ENCODE measurements around the gene PDGFRB.

The PDGFRB gene

DNA sequence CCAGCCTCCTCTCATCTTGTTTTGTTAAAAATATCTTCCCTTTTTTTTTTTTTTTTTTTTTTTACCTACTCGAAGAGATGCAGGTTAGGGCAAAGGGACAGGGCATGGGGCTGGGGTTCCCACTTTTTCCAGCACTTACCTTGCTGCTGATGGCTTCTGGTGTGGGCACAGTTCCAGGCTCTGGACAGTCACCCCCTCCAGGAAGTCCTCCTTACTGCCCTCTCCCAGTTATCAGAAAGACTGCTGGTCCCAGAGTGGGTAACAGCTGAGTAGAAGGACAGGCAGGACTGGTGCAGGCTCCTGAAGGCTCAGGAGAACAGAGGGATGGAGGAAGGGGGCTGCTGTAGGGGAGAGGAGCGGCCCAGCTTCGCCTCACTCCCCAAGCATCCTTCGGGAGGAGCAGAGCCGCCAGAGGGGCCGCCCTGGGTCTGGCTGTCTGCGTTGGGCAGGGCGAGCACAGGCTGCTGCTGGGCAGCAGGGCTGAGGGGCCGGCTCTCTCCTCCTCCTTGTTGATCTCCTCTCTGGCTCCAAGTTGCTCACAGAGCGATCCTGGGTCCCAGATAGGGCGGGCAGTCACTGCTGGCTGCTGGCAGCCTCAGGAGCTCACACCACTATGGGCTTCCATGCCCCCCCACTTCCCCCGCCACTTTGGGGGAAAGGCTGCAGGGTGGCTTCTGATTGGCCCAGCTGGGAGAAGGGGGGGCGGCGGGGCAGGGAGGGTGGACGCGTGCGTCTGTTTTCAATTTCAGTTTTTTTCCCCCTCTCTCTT is at the start of gene PDGFRB:
Gene PDGFRB, minus strand, starts transcription at position 588 of the 769 bp plus-strand sequence. CDS start 18,798 bp downstream, outside the sequence.
- DNase-seq (ENCODE audit: low read depth in 3 of 3) = peak in 1 of 3 experiments; percentile 8

DNA sequence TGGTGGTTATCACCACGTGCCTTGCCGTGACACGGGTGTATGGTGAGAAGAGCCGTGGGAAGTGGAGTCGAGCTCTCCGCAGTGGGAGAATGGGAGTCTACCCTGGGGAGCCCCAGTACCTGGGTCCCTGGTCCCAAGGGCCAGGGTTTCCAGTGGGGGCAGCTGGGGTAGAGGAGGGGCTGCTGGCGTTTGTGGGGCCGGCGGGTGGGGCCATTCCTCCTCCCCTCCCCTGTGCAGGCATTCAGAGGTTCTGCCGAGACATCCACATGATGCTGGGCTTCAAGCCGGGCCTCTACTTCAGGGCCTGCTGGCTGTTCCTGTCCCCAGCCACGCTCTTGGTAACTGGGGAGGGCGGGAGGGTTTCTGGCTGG is 48.9 kb upstream of the PDGFRB start:
- no peak for DNase-seq (ENCODE audit: low read depth in 3 of 3)

DNA sequence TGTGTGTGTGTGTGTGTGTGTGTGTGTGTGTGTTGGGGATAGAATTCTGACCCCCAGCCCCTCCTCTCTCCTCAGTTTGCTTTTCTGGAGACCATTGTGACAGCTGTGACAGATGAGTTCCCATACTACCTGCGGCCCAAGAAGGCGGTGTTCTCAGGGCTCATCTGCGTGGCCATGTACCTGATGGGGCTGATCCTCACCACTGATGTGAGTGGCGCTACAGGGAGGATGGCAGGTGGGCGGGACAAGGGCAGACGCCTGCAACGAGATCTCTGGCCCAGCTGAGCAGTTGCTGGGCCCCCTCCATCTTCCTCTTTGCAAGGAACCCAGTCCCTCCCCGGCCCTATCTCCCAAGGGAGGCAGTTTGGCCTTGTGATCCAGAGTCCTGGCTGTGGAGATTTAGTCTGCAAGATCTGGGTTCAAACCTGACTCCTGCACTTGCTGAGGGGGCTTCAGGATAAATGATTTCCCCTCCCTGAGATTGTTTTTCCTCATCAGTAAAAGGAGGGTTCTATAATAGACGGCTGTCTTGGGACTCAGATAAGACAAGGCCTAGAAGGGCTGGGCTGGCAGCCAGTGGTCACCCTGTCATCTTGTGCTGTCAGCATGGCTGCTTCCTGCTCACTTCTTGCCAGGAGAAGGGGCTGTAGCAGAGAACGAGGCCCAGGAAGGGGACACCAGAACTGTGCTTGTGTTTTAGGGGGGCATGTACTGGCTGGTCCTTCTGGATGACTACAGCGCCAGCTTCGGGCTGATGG is 48.4 kb upstream of the PDGFRB start:
- no peak for DNase-seq (ENCODE audit: low read depth in 3 of 3)

DNA sequence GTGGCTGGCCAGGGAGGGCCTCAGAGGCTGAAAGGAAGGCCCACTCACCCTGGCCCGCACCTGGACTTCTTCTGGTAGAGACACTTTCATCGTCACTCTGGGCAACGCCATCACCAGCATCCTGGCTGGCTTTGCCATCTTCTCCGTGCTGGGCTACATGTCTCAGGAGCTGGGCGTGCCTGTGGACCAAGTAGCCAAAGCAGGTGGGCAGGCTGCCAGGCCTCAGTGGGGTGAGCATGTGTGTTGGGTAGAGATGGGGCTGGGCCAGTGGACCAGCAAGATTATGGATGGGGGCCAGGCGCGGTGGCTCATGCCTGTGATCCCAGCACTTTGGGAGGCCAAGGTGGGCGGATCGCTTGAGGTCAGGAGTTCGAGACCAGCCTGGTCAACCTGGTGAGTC is 46.9 kb upstream of the PDGFRB start:
- DNase-seq (ENCODE audit: low read depth in 3 of 3) = no peak

DNA sequence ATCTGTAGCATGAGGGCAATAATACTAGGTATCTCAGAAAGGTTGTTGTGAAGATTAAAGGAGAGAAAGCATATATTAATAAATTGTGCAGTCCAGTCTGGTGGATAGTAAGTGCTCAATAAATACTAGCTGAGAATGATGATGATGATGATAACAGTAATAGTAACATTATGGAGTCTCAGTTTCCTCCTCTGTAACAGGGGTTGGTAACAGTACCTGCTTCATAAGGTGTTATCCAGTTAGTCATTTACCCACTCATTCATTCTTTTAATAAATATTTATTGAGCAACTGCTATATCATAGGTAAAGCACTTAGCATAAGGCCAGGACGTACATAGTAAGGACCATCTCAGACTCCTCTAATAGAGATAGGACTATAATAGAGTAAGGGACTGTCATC is 41.8 kb upstream of the PDGFRB start:
- no peak for DNase-seq (ENCODE audit: low read depth in 3 of 3)

DNA sequence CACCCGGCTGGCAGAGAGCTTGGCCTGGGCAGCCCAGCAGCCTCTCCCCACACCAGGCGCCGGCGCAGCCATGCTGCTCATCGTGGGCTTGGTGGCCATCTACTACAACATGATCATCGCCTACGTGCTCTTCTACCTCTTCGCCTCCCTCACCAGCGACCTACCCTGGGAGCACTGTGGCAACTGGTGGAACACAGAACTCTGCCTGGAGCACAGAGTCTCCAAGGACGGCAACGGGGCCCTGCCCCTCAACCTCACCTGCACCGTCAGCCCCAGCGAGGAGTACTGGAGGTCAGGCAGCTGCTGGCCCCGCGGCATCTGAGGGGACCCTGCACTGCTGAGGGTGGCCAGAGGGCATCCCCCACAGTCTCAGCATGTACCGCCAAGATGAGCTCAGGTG is 41.3 kb upstream of the PDGFRB start:
- no peak for DNase-seq (ENCODE audit: low read depth in 3 of 3)

DNA sequence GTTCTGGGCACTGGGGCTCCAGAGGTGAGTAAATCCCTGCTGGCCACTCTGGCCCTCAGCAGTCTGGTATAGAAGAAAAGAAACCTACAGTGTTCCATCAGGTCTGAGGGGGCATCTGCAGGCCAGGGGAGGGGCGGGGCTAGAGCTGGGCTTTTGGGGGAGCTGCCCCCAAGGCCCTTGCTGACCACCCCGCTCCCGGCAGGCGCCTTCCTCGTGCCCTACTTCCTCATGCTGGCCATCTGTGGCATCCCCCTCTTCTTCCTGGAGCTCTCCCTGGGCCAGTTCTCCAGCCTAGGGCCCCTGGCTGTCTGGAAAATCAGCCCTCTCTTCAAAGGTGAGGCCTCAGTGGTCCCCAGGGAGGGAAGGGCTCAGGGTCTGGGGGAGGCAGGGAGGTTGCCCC is 40.9 kb upstream of the PDGFRB start:
- no peak for DNase-seq (ENCODE audit: low read depth in 3 of 3)

DNA sequence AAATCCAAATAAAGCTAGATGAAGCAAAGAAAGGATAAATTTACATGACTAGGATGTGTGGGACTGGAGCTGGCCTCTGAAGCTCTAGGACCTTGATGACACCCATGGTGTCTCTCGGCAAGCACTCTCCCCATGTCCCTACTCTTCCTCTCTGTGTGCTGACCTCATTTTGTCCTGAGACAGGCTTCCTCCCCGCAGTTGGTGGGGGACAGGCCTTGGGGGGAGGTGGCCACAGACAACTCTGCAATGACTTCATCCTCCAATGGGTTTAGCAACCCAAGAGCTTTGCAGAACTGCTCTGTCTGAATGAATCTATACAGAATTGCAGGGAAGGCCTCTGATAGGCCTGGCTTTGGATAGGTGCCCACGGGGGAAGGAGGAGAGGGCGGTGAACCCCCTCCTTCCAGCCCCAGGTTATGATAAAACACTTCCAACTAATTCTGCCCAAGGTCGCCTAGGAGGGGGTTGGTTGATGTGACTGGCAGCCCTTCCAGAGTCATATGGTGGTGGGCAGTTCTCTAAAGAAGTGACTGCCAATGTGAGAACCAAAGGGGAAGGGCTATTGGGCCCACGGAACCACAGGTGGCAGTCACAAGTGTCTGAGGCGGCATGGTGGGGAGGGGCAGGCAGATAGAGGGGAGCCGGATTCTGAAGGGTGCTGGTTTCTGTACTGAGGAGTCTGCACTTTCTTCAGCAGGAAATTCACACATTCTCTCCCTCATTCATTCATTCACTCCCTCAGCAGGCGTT is 40.3 kb upstream of the PDGFRB start:
- no peak for DNase-seq (ENCODE audit: low read depth in 3 of 3)

DNA sequence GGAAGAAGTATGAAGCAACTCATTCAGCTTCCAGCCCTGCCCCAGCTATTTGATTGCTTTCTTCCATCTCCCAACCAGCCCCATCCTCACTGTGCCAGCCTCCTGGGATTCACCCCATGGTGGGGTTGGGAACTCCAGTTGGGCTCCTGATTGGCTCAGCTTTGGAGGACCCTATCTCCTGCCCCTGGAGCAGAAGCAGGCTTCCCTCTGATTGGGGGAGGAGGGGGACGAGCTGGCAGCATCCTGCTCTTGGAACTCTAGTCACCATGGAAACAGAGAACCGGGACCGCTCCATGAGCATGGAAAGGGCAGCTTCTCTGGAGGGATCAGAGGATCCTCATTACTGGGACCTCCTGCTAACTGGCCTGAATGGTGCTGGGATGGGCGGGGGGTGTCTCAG is 36.8 kb upstream of the PDGFRB start:
- DNase-seq (ENCODE audit: low read depth in 3 of 3) = no peak

DNA sequence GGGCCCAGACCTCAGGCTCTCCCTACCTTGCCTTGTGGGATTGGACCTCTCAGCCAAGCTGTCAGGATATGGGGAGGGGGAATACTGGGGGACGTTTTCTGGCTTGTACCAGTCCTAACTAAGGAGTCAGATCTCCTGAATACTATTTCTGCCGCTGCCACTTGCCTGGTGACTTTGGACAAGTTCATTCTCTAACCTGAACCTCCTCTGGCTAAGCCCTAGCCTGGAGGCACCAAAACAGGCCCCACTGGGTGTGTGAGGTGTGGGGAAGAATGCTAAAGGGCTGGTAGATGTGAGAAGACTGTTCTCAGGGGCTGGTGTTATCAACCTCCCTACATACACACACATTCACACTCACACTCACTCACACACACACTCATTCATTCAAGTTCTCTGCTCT is 35.3 kb upstream of the PDGFRB start:
- DNase-seq (ENCODE audit: low read depth in 3 of 3) = no peak

DNA sequence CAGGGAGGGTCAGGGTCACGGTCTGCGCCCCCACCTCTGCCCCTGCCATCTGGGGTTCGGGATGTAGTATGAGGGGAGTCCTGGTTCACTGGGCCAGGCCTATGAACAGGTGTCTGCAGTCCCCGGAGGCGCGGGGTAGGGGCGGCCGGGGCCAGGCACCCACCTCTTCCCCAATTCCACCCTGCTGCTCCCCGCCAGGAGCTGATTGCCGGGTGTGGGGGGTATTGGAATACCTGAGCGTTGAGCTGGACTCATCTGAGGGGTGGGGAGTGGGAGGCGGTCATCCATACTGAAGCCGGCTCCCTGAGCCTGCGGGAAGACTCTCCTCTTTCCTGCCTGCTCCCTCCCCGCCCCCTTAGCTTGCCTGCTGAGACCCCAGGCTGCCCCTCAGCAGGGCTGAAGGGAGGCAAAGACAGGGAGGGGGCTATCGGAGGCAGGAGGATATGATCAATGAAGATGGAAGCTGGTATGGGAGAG is 34.9 kb upstream of the PDGFRB start:
- DNase-seq (ENCODE audit: low read depth in 3 of 3) = no peak

DNA sequence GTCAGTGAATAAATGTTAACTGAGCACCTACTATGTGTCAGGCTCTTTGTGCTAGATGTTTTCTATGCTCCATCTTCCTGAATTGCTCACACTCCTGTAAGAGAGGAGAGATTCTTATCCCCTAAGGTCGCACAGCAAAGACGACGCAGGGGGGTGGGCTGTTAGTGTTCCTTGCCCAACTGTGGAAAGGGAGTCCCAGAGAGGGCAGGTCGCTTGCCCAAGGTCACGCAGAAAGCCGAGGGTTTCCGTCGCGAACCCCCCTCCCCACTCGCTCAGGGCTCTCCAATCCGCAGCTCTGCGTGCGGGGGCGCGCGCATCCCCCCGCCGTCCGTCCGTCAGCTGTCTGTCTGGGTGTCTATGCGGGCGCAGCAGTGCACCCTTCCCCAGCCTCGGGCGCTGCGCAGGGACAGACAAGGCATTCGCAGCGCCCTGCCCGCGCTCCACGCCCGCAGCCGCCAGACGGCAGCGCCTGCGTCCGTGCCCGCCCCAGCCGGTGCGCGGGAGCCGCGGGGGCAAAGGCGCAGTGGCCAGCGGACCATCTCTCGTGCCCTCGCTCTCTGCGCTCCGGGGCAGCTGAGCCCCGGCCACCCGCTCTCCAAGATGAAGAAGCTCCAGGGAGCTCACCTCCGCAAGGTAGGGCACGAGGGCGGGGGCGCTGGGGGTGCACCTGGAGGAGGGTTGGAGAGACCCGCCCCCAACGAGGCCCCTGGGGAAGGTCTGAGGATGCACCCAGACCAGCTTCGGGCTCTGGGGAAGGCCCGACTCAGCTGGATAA is 34.3 kb upstream of the PDGFRB start, which contains the start of gene SLC6A7:
Gene SLC6A7, plus strand, starts transcription at position 335 of the 775 bp plus-strand sequence. Its CDS starts 266 bp downstream, at position 601.
- DNase-seq (ENCODE audit: low read depth in 3 of 3) = no peak

DNA sequence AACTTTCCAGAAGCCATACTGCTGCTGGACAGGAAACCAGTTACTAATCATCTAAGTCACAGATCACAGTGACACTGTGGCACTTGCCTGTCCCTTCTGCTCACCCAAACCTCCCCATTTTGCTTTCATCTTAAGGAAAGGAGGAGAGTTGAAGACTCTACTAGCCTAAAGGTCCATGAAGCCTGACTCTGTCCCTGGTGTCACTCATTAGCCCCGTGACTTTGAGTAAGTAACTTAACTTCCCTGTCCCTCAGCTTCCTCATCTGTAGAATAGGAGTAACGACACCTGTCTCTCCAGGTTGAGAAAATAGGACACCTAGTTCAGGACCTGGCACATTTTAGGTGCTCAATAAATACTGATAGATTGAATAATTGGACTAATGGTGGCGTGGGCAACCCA is 33.7 kb upstream of the PDGFRB start:
- no peak for DNase-seq (ENCODE audit: low read depth in 3 of 3)

DNA sequence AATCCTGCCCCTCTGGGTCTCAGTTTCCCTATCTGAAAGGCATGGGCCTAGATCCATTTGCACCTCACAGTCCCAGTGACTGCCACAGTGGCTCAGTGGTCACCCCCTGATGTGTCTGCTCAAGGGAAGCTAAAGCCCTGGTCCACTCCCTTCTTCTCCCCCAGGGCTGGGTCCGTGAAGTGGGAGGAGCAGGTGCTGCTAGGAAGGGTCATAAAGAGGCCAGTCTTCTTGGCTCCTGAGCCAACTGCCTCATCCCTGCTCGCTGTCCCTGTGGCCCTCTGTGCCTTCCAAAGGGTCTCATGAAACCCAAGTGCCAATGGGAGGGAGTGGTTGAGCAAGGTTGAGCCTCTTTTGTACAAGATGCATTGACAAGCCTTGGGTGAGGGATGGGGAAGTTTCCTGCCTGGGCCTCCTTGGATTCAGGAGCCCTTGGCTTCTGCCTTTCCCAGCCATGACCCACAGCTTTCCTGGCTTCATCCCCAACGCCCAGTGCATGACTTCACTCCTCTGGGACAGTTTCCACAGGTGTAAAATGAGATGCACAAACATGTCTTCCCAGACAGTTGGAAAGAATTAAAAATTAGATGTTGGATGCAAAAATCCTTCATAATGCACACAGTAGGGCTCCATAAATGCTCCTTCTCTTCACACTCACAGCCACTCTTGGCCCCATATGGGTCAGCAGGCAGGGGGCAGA is 32.6 kb upstream of the PDGFRB start:
- DNase-seq (ENCODE audit: low read depth in 3 of 3) = no peak

DNA sequence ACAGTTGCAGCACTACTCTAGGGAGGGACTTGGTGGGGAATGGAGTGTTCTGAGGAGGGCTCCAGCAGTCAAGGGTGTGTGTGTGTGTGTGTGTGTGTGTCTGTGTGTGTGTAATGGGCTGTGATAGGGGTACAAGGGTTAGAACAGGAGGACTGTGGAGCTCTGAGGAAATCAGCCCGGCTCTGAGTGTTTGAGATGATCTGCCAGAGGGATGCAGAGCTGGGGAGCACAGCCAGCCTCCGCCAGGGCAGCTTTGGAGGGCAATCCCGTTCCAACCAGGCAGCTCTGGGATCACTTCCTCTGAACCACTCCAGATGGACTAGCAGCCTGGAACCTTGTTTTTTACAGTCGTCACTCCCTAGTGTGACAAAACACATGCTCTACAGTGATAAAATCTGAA is 31.3 kb upstream of the PDGFRB start:
- no peak for DNase-seq (ENCODE audit: low read depth in 3 of 3)

DNA sequence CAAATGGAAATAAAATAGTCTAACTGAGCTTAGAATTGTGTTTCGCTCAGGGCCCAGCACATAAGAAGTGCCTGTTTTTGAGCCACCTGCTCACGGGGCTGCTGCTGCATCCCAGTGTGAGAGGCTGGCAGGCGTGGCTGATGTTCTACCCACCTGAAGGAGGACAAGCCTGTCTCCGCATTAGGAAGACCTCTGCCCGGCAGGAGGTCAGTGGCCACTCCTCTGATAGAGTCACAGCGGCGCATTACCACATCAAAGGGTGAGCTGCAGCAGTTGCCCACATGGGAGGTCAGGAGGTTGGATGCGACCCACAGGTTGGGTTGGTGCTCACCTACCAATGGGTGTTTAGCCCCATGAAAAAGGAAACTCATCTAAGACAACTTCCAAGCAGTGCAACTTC is 30.5 kb upstream of the PDGFRB start:
- DNase-seq (ENCODE audit: low read depth in 3 of 3) = no peak

DNA sequence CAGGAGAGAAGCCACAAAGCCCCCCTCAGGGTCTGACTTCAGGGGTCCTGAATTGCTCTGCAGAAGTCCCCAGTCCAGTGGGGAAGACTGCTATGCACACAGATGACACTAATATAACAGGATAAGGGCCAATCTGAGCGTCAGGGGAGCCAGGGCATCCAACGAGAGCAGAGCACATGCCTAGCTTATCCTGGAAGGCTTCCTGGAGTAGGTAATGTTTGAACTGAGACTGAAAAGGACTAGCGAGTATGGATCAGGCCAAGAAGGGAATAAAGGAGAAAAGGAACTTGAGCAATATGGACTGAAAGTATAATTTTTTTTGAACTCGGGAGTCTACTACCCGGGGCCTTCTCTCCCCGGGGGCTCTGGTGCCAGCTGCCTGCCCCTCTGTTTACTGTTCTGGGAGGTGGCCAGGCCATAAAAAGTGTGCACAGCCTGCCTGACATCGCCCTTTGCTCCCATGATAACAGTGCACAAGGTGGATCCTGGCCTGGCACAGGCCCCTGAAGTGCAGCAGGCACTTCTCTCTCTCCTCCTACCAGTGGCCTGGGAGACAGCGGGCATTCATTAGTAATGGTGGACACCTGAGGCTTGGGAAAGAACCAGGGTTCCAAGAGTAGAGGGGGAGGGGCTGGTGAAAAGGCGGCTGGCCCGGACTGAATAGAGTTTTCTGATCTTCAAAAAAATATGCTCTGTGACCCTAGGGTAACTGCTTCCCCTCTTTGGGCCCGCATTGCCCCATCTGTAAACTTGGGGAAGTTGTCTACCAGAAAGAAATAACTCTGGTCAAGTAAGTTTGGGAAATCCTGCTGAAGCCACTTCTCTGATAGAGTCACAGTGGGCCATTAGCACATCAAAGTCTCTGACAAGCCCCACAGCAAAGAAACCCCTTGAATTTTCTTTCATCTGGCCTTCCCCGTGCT is 29.6 kb upstream of the PDGFRB start:
- no peak for DNase-seq (ENCODE audit: low read depth in 3 of 3)

DNA sequence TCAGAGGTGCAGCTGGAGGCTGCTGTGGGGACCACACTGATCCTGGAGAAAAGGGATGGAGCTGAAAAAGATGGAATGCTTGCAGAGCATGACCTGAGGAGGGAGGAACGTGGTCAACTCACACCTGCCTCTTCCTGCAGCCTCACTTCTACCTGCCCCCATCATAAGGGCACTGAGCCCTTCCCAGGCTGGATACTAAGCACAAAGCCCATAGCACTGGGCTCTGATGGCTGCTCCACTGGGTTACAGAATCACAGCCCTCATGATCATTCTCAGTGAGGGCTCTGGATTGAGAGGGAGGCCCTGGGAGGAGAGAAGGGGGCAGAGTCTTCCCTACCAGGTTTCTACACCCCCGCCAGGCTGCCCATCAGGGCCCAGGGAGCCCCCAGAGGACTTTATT is 28.4 kb upstream of the PDGFRB start:
- DNase-seq (ENCODE audit: low read depth in 3 of 3) = no peak

DNA sequence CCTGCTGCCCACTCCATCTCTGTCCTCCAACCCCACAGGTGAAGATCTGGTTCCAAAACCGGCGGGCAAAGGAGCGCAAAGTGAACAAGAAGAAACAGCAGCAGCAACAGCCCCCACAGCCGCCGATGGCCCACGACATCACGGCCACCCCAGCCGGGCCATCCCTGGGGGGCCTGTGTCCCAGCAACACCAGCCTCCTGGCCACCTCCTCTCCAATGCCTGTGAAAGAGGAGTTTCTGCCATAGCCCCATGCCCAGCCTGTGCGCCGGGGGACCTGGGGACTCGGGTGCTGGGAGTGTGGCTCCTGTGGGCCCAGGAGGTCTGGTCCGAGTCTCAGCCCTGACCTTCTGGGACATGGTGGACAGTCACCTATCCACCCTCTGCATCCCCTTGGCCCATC is 27.8 kb upstream of the PDGFRB start:
- DNase-seq (ENCODE audit: low read depth in 3 of 3) = no peak

DNA sequence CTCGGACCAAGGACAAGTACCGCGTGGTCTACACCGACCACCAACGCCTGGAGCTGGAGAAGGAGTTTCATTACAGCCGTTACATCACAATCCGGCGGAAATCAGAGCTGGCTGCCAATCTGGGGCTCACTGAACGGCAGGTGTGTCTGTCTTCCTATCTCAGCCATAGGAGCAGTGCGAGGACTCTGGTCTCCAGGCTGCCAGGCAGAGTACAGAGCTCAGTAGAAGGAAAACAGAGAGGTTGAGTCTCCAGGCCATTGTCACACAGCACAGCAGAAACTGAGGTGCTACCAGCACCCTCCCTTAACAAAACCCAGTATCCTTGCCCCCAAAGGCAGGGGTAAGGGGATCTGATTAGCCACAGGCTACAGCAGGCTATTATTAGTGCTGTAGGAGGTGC is 27.1 kb upstream of the PDGFRB start:
- no peak for DNase-seq (ENCODE audit: low read depth in 3 of 3)

Data from stimulated activated CD4-positive, alpha-beta T cell treated with anti-CD3 and anti-CD28 coated beads, TNF-alpha, amount 100 ng/mL, for 4 hours (primary cell).